SJCRH30 (cell line): ENCODE results near the gene LRP2. TPM values are rescaled to one million over a fixed set of nuclear protein-coding genes. Genes with fewer than 3 reads are reported as not detected.
A peak's percentile ranks its signal among the peaks of the same experiment; 100 is the strongest.

Experiments used
- DNase-seq, 2 experiments: peaks; one replicate each; pipeline ENCODE4 v3.0.0-alpha.2; 2015 to 2020
- H3K27ac ChIP-seq: fragments of 250-450 bp; sonication (Bioruptor Pico); 2 replicates; pipeline ENCODE4 v1.5.1; 2020; ENCODE audit warnings: mild to moderate bottlenecking, moderate library complexity
- H3K27me3 ChIP-seq: fragments of 250-450 bp; sonication (Bioruptor Pico); 2 replicates; pipeline ENCODE4 v1.5.1; 2020; ENCODE audit warnings: mild to moderate bottlenecking, moderate library complexity
- H3K36me3 ChIP-seq: fragments of 250-450 bp; sonication (Bioruptor Pico); 2 replicates; pipeline ENCODE4 v1.5.1; 2020; ENCODE audit warnings: mild to moderate bottlenecking, moderate library complexity
- H3K4me1 ChIP-seq: fragments of 250-450 bp; sonication (Bioruptor Pico); 2 replicates; pipeline ENCODE4 v1.5.1; 2020; ENCODE audit warnings: mild to moderate bottlenecking, moderate library complexity
- H3K4me3 ChIP-seq: fragments of 250-450 bp; sonication (Bioruptor Pico); 2 replicates; pipeline ENCODE4 v1.5.1; 2020; ENCODE audit warnings: mild to moderate bottlenecking, moderate library complexity
- H3K9me3 ChIP-seq: fragments of 250-450 bp; sonication (Bioruptor Pico); replicated peaks from 2 replicates; pipeline ENCODE4 v1.5.1; 2020; ENCODE audit warnings: mild to moderate bottlenecking, moderate library complexity
- total RNA-seq: library from RNA; depleted of rRNA; stranded (reverse); fragments of >200 nt; shearing (Covaris generic); gene quantifications from 2 replicates; pipeline ENCODE4 v1.2.3, GENCODE V29; 2014

LRP2 gene
- total RNA-seq, 1 experiment from 2014 or later, result not detected

DNA sequence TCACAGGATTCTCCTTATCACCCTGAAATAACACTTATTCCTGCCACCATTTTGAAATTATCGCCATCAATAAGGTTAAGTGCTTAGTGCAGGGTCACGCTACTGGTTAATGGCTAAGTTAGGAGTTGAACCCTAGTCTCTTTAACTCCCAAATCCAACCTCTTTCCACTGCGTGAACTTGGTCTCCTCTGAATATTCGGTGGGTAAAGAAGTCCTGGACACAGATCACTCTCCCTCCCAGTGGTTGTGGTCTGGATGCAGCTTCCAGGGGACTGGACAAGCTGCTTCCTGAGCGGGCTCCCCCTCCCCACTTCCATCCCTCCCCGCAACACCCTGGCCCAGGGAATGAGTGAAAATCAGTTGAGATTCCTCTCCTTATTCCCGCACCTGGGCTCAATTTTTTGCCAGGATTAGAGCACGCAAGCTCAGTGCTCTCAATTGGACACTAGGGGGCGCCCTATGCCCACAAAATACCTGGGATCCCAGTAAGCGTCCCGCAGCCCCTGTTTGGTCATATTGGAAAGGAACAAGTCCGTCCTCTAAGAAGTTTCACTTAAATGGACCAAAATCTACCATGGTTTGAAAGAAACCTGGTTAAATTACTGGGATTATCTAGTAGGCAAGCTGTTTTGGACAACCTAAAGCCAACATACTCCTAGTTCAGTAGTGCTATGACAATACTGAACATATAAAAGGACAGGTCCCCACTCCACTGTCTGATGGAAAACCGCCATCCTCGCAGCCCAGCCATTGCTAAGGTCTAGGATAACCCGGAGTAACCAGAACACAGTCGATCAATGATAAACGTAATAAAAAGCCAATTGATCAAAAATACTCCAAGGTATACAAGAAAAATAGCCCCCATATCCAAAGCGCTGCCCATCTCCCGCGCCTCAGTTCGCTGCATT is 252.6 kb downstream of the LRP2 start:
- peak; percentile 70 to 82 for DNase-seq
- Histone ChIP-seq H3K9me3 (no peaks in the 10 kb centered on the region), H3K27me3 (0 out of 2 replicates have a peak, but pooled peaks cover 5% of the 10 kb centered on the region), H3K4me1 (no peaks in the 10 kb centered on the region), H3K36me3 (no peaks in the 10 kb centered on the region), H3K27ac (no peak overlapping the region), H3K4me3 (no peak overlapping the region)

- Histone ChIP-seq H3K27ac (no peak overlapping the region), H3K4me3 (no peak overlapping the region), H3K4me1 (no peaks in the 10 kb centered on the region), H3K27me3 (0 out of 2 replicates have a peak, but pooled peaks cover 2% of the 10 kb centered on the region), H3K36me3 (no peaks in the 10 kb centered on the region), H3K9me3 (no peaks in the 10 kb centered on the region)
- no peak for DNase-seq
These were observed 254.0 kb downstream of the LRP2 start for GRCh38 chr2:169108099-169108884.

GRCh38 chr2:169107645-169108044 is 254.7 kb downstream of the LRP2 start:
- no peaks in the 10 kb centered on the region for H3K27me3 ChIP-seq
- H3K4me3 ChIP-seq, result no peak overlapping the region
- no peak overlapping the region for H3K27ac ChIP-seq
- no peak for DNase-seq
- no peaks in the 10 kb centered on the region for H3K9me3 ChIP-seq
- no peaks in the 10 kb centered on the region for H3K4me1 ChIP-seq
- H3K36me3 ChIP-seq, result no peaks in the 10 kb centered on the region

- Histone ChIP-seq H3K36me3 (no peaks in the 10 kb centered on the region), H3K4me1 (no peaks in the 10 kb centered on the region), H3K9me3 (no peaks in the 10 kb centered on the region), H3K4me3 (no peak overlapping the region), H3K27ac (no peak overlapping the region), H3K27me3 (no peaks in the 10 kb centered on the region)
- no peak for DNase-seq
These were observed 255.5 kb downstream of the LRP2 start for GRCh38 chr2:169106563-169107545.

- DNase-seq, result no peak
- H3K27ac ChIP-seq, result no peak overlapping the region
- H3K4me3 ChIP-seq, result no peak overlapping the region
- H3K36me3 ChIP-seq, result no peaks in the 10 kb centered on the region
- no peaks in the 10 kb centered on the region for H3K4me1 ChIP-seq
- H3K9me3 ChIP-seq, result no peaks in the 10 kb centered on the region
- no peaks in the 10 kb centered on the region for H3K27me3 ChIP-seq
These were observed 256.2 kb downstream of the LRP2 start for GRCh38 chr2:169106134-169106533.

DNA sequence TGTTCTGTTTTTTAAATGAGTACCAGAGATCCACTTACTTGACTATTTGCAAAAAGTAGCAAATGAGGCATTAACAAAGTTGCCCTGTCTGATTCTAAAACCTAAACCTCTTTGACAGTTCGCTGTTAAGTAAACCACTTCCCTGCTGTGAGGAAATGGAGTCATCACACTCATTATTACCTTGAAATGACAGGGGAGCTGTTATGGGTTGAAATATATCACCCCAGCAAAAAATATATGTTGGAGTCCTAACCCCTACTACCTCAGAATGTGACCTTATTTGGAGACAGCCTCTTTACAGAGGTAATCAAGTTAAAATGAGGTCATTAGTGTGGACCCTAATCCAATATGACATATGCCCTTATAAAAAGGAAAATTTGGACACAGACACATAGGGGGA is 256.9 kb downstream of the LRP2 start:
- DNase-seq, result no peak
- H3K27ac ChIP-seq, result no peak overlapping the region
- H3K36me3 ChIP-seq, result no peaks in the 10 kb centered on the region
- no peaks in the 10 kb centered on the region for H3K27me3 ChIP-seq
- H3K4me3 ChIP-seq, result no peak overlapping the region
- H3K4me1 ChIP-seq, result no peaks in the 10 kb centered on the region
- H3K9me3 ChIP-seq, result no peaks in the 10 kb centered on the region

GRCh38 chr2:169104848-169105247 is 257.5 kb downstream of the LRP2 start:
- no peaks in the 10 kb centered on the region for H3K27me3 ChIP-seq
- H3K27ac ChIP-seq, result no peak overlapping the region
- no peaks in the 10 kb centered on the region for H3K4me1 ChIP-seq
- no peak for DNase-seq
- no peaks in the 10 kb centered on the region for H3K9me3 ChIP-seq
- H3K4me3 ChIP-seq, result no peak overlapping the region
- no peaks in the 10 kb centered on the region for H3K36me3 ChIP-seq

GRCh38 chr2:169095621-169096105 is 266.7 kb downstream of the LRP2 start:
- DNase-seq, result peak; percentile 38 to 59
- H3K27ac ChIP-seq, result no peak overlapping the region

GRCh38 chr2:169094676-169095075 is 267.7 kb downstream of the LRP2 start:
- DNase-seq, result no peak
- H3K9me3 ChIP-seq, result no peaks in the 10 kb centered on the region
- no peaks in the 10 kb centered on the region for H3K36me3 ChIP-seq
- no peaks in the 10 kb centered on the region for H3K4me1 ChIP-seq
- H3K27me3 ChIP-seq, result no peaks in the 10 kb centered on the region
- H3K27ac ChIP-seq, result no peak overlapping the region
- H3K4me3 ChIP-seq, result no peak overlapping the region

More at GRCh38 chr2:169095621-169096105, 266.7 kb downstream of the LRP2 start:
- no peaks in the 10 kb centered on the region for H3K27me3 ChIP-seq
- no peaks in the 10 kb centered on the region for H3K36me3 ChIP-seq
- no peaks in the 10 kb centered on the region for H3K4me1 ChIP-seq
- H3K4me3 ChIP-seq, result no peak overlapping the region
- no peaks in the 10 kb centered on the region for H3K9me3 ChIP-seq

- no peak for DNase-seq
- no peaks in the 10 kb centered on the region for H3K9me3 ChIP-seq
- H3K4me3 ChIP-seq, result no peak overlapping the region
- no peak overlapping the region for H3K27ac ChIP-seq
- H3K4me1 ChIP-seq, result no peaks in the 10 kb centered on the region
- H3K36me3 ChIP-seq, result no peaks in the 10 kb centered on the region
- H3K27me3 ChIP-seq, result no peaks in the 10 kb centered on the region
These were observed 268.8 kb downstream of the LRP2 start for GRCh38 chr2:169093535-169093934.

- Histone ChIP-seq H3K36me3 (no peaks in the 10 kb centered on the region), H3K9me3 (no peaks in the 10 kb centered on the region), H3K27me3 (no peaks in the 10 kb centered on the region), H3K4me3 (no peak overlapping the region), H3K4me1 (no peaks in the 10 kb centered on the region), H3K27ac (no peak overlapping the region)
- no peak for DNase-seq
These were observed 270.4 kb downstream of the LRP2 start for GRCh38 chr2:169091761-169092519.

GRCh38 chr2:169091256-169091655 is 271.1 kb downstream of the LRP2 start:
- no peak overlapping the region for H3K4me3 ChIP-seq
- no peak overlapping the region for H3K27ac ChIP-seq
- H3K9me3 ChIP-seq, result no peaks in the 10 kb centered on the region
- no peaks in the 10 kb centered on the region for H3K27me3 ChIP-seq
- no peaks in the 10 kb centered on the region for H3K4me1 ChIP-seq
- H3K36me3 ChIP-seq, result no peaks in the 10 kb centered on the region
- no peak for DNase-seq

GRCh38 chr2:169090133-169090820 is 272.1 kb downstream of the LRP2 start:
- Histone ChIP-seq H3K27ac (no peak overlapping the region), H3K4me3 (no peak overlapping the region), H3K9me3 (no peaks in the 10 kb centered on the region), H3K4me1 (no peaks in the 10 kb centered on the region), H3K36me3 (no peaks in the 10 kb centered on the region), H3K27me3 (no peaks in the 10 kb centered on the region)
- no peak for DNase-seq
